ENCODE data around the gene FXYD5.

The FXYD5 gene

GRCh38 chr19:35160629-35161433, 6.3 kb downstream of the FXYD5 start:
- DNase-seq: no peak

DNA sequence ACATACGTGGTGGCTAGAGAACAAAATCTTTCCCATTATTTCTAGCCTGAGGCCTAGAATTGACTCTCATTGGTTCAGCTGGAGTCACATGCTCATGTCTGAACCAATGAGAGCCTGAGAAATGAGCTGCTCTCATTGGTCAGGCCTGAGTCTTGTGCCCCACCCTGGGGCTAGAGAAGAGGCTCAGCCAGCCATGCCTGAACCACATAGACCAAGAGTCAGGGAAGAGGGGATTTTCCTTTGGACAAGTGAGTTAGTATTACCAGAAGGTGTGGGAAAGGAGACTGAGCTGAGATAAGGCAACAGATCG, 6.9 kb downstream of the FXYD5 start:
- DNase-seq: no peak

GRCh38 chr19:35162471-35163326, 8.2 kb downstream of the FXYD5 start:
- DNase-seq: no peak

DNA sequence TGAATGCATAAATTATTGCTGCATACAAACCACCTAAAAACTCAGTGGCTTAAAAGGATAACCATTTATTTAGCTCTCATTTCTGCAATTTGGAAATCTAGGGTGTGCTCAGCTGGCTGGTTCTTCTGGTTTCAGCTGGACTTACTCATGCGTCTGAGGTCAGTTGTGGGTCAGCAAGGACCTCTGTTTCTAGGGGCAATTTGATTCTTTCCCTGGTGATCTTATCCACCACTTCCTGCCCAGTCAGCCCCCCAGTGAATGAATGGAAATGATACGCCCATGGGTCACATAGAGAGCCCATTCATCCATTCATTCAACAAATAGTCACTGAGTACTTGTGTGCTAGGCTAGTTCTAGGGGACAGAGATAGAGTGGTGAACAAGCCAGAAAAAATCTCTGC, 9.9 kb downstream of the FXYD5 start:
- no peak for DNase-seq

DNA sequence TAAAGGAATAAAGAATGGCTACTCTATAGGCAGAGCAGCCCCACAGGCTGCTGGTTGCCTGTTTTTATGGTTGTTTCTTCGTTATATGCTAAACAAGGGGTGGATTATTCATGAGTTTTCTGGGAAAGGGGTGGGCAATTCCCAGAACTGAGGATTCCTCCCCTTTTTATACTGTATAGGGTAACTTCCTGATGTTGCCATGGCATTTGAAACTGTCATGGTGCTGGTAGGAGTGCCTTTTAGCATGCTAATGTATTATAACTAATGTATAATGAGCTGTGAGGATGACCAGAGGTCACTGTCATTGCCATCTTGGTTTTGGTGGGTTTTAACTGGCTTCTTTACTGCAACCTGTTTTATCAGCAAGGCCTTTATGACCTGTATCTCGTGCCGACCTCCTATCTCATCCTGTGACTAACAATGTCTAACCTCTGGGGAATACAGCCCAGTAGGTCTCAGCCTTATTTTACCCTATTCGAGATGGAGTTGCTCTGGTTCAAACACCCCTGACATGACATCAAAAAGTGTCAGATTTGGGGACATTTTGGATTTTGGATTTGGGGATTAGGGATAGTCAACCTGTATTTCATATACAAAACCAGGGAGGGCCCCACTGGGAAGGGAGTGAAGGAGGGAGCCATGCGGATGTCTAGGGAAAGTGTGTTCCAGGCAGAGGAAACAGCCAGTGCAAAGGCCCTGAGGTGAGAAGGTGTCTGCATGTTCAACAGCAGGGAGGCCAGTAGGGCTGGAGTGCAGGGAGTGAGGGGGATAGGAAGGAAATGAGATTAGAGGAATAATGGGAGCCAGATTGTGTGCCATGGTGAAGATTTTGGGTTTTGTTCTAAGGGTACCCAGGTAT, 10.9 kb downstream of the FXYD5 start:
- DNase-seq: no peak

GRCh38 chr19:35166100-35167063, 11.8 kb downstream of the FXYD5 start:
- DNase-seq: no peak

GRCh38 chr19:35167251-35168119, 12.9 kb downstream of the FXYD5 start:
- no peak for DNase-seq

GRCh38 chr19:35168196-35168595, 13.7 kb downstream of the FXYD5 start:
- DNase-seq: no peak

- DNase-seq: no peak
Observed at GRCh38 chr19:35169221-35169995, 14.9 kb downstream of the FXYD5 start.

GRCh38 chr19:35170359-35171061, 16.0 kb downstream of the FXYD5 start:
- DNase-seq: no peak

DNA sequence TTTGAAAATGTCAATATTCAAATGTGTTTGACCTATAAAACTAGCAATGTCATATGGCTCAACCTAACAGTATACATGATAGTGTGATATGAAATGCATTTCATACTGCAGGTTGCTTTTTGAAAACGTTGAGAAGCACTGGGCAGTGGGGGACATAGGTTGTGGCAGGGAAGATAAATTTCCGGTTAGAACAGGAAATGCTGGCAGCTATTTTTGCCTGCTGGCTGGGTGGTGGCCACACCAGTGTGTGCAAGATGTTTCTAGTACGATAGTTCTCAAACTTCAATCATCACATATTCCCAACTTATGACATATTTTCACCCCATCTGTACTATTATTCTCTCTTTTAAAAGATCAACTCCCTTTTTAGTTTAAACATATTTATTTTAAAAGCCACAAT, 17.2 kb downstream of the FXYD5 start:
- no peak for DNase-seq

DNA sequence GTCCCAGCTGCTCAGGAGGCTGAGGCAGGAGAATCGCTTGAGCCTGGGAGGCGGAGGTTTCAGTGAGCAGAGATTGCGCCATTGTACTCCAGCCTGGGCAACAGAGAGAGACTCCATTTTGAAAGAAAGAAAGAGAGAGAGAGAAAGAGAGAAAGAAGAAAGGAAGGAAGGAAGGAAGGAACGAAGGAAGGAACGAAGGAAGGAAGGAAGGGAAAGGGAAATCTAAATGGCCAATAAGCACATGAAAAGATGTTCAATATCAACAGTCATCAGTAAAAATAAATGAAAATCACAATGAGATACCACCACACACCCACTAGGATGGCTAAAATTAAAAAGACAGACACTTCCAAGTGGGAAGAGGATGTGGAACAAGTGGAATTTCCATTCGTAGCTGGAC, 19.7 kb downstream of the FXYD5 start:
- no peak for DNase-seq

GRCh38 chr19:35176181-35176570, 21.6 kb downstream of the FXYD5 start:
- no peak for DNase-seq

DNA sequence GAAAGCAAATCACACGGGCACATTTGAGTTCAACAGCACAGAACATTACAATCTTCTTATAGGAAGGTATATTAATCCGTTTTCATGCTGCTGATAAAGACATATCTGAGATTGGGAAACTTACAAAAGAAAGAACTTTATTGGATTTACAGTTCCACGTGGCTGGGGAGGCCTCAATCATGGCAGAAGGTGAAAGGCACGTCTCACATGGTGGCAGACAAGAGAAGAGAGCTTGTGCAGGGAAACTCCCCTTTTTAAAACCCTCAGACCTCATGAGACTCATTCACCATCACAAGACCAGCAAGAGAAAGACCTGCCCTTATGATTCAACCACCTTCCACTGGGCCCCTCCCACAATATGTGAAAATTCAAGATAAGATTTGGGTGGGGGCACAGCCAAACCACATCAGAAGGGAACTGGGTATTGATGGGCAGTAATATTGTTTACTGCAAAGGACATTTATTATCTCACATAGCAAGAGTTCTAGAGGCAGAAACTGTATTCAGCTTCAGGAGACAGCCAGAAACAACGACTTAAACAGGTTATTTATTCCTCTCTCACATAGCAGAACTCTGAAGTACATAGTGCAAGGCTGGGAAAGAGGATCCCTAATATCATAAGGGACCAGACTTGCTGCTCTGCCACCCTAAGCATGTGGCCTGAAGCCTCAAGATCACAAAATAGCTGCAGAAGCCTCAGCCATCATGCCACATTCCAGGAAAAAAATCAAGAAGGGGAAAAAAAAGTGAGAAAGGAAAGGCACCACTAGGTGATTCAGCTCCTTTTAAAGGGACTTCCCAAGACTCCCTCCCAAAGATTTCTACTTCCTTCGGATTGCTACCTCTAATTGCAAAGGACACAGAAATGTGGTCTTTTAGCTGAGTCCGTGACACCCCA, 23.1 kb downstream of the FXYD5 start:
- no peak for DNase-seq

GRCh38 chr19:35178701-35179100, 24.2 kb downstream of the FXYD5 start:
- DNase-seq: no peak

GRCh38 chr19:35179830-35180229, 25.3 kb downstream of the FXYD5 start:
- no peak for DNase-seq

- no peak for DNase-seq
Observed at GRCh38 chr19:35181387-35181786, 26.9 kb downstream of the FXYD5 start.

- DNase-seq: no peak
Observed at GRCh38 chr19:35184267-35184666, 29.7 kb downstream of the FXYD5 start.

DNA sequence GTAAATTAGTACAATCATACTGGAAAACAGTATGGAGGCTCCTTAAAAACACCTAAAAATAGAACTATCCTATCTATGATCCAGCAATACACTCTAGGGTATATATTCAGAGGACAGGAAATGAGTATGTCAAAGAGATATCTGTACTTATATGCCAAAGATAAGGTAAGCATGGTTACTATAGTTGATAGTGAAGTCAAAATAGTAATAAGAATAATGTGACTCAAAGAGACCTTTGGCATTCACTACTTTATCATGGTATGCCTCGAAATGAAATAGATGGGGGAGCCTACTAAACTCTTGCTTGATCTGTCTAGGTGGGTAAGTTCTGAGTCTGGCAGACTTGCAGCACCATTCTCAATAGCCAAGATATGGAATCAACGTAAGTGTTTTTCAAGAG, 30.3 kb downstream of the FXYD5 start:
- DNase-seq: no peak

Measured in NCI-H1436 (cell line).